HTERT RPE-1 (cell line): ENCODE data around the gene RBM39.

Experiments used
- in situ Hi-C: fragments of 300-500 bp; cut with MboI; formaldehyde crosslinking; loops from 4 replicates; pipeline ENCODE4 v1.14.3; 2020; ENCODE audit warnings: low sequenced_read_pairs

The RBM39 gene

GRCh38 chr20:35680452-35681183 lies 61.4 kb downstream of the RBM39 start:
- in situ Hi-C loops, result no loop called here

GRCh38 chr20:35674921-35675320 lies 67.1 kb downstream of the RBM39 start:
- in situ Hi-C loops, result no loop called here

GRCh38 chr20:35673884-35674283 lies 68.2 kb downstream of the RBM39 start:
- in situ Hi-C loops, result no loop called here

- in situ Hi-C loops, result no loop called here
Measured at GRCh38 chr20:35669681-35670080, 72.4 kb downstream of the RBM39 start.

GRCh38 chr20:35669221-35669620 lies 72.8 kb downstream of the RBM39 start:
- in situ Hi-C loops, result no loop called here

GRCh38 chr20:35665949-35666288 lies 76.1 kb downstream of the RBM39 start:
- in situ Hi-C loops, result no loop called here

- in situ Hi-C loops, result no loop called here
Measured at GRCh38 chr20:35664466-35665206, 77.4 kb downstream of the RBM39 start, which contains the start of the genes CPNE1 and RBM12. Gene CPNE1 (minus strand): TSS chr20:35664900. CDS start chr20:35632923, 31,977 bp downstream. Gene RBM12 (minus strand): TSS chr20:35664900. CDS start chr20:35655322, 9,578 bp downstream.

GRCh38 chr20:35663516-35664465 lies 78.3 kb downstream of the RBM39 start:
- in situ Hi-C loops, result no loop called here

GRCh38 chr20:35662551-35662950 lies 79.5 kb downstream of the RBM39 start:
- in situ Hi-C loops, result no loop called here

- in situ Hi-C loops, result no loop called here
Measured at GRCh38 chr20:35661908-35662307, 80.2 kb downstream of the RBM39 start.

- in situ Hi-C loops, result no loop called here
Measured at GRCh38 chr20:35661053-35661452, 81.0 kb downstream of the RBM39 start.

GRCh38 chr20:35660122-35660937 lies 81.7 kb downstream of the RBM39 start:
- in situ Hi-C loops, result no loop called here

- in situ Hi-C loops, result no loop called here
Measured at GRCh38 chr20:35657271-35657670, 84.8 kb downstream of the RBM39 start.

GRCh38 chr20:35654415-35654814 lies 87.6 kb downstream of the RBM39 start:
- in situ Hi-C loops, result no loop called here

- in situ Hi-C loops, result no loop called here
Measured at GRCh38 chr20:35653893-35654292, 88.2 kb downstream of the RBM39 start.
